Naive B cell (primary cell): ENCODE measurements around the gene PDE9A. TPM values are rescaled to one million over a fixed set of nuclear protein-coding genes. Genes with fewer than 3 reads are reported as not detected.

Experiments
- ATAC-seq, 2 donors: fragments of 150-1000 bp; cut with Tn5 transposase; 2 replicates each; pipeline ENCODE4 v1.10.0; 2021; ENCODE audit warnings: low read depth in 2 of 2, mild to moderate bottlenecking in 2 of 2, moderate library complexity in 2 of 2
- DNase-seq: peaks from one replicate; pipeline ENCODE4 v3.0.0; 2022
- H3K27ac Mint-ChIP-seq, 6 donors: one replicate each; pipeline ENCODE4 v1.8.0; 2020 to 2022; ENCODE audit warnings: mild to moderate bottlenecking in 6 of 6, mixed read lengths in 6 of 6, moderate library complexity in 5 of 6, inconsistent platforms in 2 of 6
- H3K27me3 Mint-ChIP-seq, 3 donors: one replicate each; pipeline ENCODE4 v1.8.0; 2021 to 2022; ENCODE audit warnings: mixed read lengths in 3 of 3, mild to moderate bottlenecking in 1 of 3
- H3K36me3 Mint-ChIP-seq, 2 donors: one replicate each; pipeline ENCODE4 v1.8.0; 2020 to 2022; ENCODE audit warnings: mixed read lengths in 2 of 2, inconsistent platforms in 1 of 2, mild to moderate bottlenecking in 1 of 2
- H3K4me1 Mint-ChIP-seq, 3 donors: one replicate each; pipeline ENCODE4 v1.8.0; 2020 to 2022; ENCODE audit warnings: mixed read lengths in 3 of 3, inconsistent platforms in 1 of 3, mild to moderate bottlenecking in 1 of 3, moderate library complexity in 1 of 3
- H3K4me3 Mint-ChIP-seq, 8 donors: one replicate each; pipeline ENCODE4 v1.8.0; 2020 to 2022; ENCODE audit warnings: mild to moderate bottlenecking in 8 of 8, mixed read lengths in 8 of 8, moderate library complexity in 8 of 8, inconsistent platforms in 2 of 8
- H3K9me3 Mint-ChIP-seq, 7 donors: one replicate each; pipeline ENCODE4 v1.8.0; 2020 to 2022; ENCODE audit warnings: mixed read lengths in 7 of 7, mild to moderate bottlenecking in 5 of 7, inconsistent platforms in 2 of 7, moderate library complexity in 1 of 7
- polyA plus RNA-seq, 6 donors: library from polyadenylated mRNA; unstranded; fragments of 300-500 nt; fragmentation: Illumina TruSeq; gene quantifications; one replicate each; pipeline ENCODE4 v1.2.3, GENCODE V29; 2021; ENCODE audit warnings: low read depth in 6 of 6

Gene PDE9A
- polyA plus RNA-seq, 6 donors from 2014 or later, result 0.26 to 1.5 (median 0.79) TPM; not detected in 1

DNA sequence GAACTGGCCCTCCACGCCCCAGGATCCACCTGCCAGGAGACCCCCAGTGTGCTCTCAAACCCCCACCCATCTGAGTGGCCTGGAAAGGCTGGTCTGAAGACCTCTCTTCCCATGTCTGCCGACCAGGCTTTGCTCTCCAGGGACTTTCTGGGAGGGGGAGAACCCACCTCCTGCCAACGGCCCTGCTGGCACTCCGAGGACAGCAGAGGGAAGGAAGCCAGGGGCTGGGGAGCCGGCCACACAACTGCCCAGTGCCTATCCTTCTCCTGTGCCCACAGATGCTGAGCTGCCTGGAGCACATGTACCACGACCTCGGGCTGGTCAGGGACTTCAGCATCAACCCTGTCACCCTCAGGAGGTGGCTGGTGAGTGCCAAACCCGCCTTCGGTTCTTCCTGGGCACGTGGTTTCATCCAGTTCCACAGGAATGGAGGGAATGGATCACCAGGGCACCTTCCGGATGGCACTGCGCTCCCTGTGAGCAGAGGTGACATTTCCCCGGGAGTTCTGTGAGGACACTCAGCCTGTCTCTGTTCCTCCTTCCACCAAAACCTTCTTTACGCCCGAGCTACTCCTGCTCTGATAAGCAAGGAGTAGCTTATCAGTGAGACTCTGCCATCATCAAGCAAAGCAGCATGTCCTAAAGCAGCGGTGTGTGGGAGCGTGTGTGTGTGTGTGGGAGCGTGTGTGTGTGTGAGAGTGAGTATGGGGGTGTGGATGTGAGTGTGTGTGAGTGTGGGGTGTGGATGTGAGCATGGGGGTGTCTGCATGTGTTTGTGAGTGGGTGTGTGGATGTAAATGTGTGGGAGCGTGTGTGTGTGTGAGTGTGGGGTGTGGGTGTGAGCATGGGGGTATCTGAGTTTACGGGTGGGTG lies 105.5 kb downstream of the PDE9A start:
- Mint-ChIP-seq H3K27me3 (no peaks in the 10 kb centered on the region), H3K27ac (peak overlapping the region in 1 of 6 donors; percentile 40), H3K4me3 (no peak overlapping the region), H3K36me3 (no peaks in the 10 kb centered on the region), H3K9me3 (no peaks in the 10 kb centered on the region), H3K4me1 (peaks cover 0 to 4% (median 0%) of the 10 kb centered on the region in 3 donors)
- ATAC-seq, result no peak
- no peak for DNase-seq

DNA sequence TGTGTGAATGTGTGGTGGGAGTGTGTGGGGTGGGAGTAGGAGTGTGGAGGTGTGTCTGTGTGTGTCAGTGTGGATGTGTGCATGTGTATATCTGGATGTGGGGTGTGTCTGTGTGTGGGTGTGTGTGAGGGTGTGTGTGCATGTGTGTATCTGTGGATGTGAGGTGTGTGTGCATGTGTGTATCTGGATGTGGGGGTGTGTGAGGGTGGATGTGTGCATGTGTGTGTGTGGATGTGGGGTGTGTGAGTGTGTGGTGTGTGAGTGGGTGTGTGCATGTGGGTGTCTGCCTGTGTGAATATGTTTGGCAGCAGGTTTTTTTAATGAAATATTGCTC lies 106.1 kb downstream of the PDE9A start:
- peak overlapping the region in 2 of 6 donors; percentile 33 to 40 for H3K27ac Mint-ChIP-seq
- H3K4me1 Mint-ChIP-seq, result peaks cover 0 to 4% (median 2%) of the 10 kb centered on the region in 3 donors
- H3K36me3 Mint-ChIP-seq, result no peaks in the 10 kb centered on the region
- H3K9me3 Mint-ChIP-seq, result no peaks in the 10 kb centered on the region
- DNase-seq (no peak), ATAC-seq (no peak)
- H3K4me3 Mint-ChIP-seq, result no peak overlapping the region
- no peaks in the 10 kb centered on the region for H3K27me3 Mint-ChIP-seq

DNA sequence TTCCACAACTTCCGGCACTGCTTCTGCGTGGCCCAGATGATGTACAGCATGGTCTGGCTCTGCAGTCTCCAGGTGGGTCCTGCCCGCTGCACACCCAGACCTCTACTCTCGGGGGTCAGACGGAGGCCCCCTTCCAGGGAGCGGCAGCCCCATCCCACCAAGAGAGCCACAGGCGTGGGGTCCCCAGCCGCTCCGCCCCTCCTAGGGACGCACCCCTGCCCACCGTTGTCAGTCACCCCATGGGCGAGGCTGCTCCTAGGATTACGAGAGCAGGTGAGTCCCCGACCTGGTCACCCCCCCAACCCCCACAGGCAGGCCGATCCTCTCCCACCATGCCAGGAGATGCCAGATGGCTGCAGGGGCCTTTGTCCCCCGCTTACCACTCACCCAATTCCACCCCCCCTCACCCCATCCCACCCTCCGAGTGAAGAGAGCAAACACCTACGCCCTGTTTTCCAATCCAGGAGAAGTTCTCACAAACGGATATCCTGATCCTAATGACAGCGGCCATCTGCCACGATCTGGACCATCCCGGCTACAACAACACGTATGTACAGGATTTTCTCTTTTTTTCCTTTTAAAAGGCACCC lies 107.0 kb downstream of the PDE9A start:
- Mint-ChIP-seq H3K27ac (no peak overlapping the region), H3K4me3 (no peak overlapping the region), H3K36me3 (no peaks in the 10 kb centered on the region), H3K27me3 (no peaks in the 10 kb centered on the region), H3K9me3 (no peaks in the 10 kb centered on the region), H3K4me1 (peaks cover 0 to 4% (median 2%) of the 10 kb centered on the region in 3 donors)
- ATAC-seq (no peak), DNase-seq (no peak)

DNA sequence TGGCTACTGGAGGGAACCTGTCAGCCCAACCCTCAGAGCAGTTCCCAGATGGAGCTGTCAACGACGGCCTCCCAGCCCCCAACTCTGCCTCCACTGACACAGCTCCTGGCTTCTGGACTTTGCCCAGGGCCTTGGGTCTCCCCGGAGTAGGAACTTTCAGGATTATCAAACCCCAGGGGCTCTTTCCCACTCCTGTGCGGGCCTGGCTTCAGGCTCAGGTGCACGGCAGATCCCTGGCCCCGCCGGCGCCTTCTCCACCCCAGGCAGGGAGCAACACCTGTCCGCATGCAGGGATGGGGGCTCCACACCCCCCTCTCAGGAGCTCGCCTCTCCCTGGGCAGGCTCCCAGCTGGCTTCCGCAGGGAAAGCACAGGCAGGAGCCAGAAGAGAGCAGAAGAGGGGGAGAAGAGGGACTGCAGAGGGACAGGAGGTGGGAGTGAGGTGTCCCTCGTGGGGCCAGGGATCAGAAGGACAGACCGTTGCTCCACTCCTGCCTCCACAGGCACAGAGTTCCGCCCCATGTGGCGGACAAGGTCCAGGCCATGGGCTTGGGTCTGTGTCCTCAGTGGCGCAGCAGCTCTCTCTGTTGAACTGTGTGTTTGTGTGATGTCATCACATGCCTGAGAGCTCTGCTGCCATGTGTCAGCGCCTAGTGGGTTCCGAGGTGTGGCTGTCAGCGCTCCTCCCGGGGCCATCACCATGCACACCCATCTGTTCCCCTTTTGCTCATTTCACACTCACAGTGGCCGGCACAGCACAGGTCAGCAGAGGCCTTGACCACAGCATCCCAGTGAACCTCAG lies 107.7 kb downstream of the PDE9A start:
- DNase-seq (no peak), ATAC-seq (no peak)
- Mint-ChIP-seq H3K4me1 (peaks cover 0 to 4% (median 2%) of the 10 kb centered on the region in 3 donors), H3K27ac (peak overlapping the region in 1 of 6 donors; percentile 81), H3K27me3 (no peaks in the 10 kb centered on the region), H3K36me3 (no peaks in the 10 kb centered on the region), H3K4me3 (no peak overlapping the region), H3K9me3 (no peaks in the 10 kb centered on the region)

DNA sequence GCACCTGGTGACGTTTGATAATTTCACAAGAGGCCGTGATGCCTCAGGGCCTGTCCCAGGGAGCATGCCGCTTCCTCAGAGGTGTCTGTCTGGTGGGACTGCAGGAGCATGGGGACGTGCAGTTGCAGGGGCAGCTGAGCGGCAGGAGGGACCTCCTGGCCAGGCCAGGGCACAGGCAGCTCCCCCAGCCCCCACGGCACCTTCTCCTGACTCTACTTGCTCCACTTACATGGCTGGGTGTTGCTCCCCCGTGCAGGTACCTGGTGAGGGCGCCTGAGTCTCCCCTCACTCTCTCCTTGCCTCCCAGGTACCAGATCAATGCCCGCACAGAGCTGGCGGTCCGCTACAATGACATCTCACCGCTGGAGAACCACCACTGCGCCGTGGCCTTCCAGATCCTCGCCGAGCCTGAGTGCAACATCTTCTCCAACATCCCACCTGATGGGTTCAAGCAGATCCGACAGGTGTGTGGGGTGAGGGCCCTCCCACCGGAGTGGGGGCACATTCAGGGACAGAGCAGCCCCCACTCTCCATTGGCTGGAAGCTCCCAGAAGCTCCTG lies 108.4 kb downstream of the PDE9A start:
- Mint-ChIP-seq H3K9me3 (no peaks in the 10 kb centered on the region), H3K27ac (peak overlapping the region in 1 of 6 donors; percentile 81), H3K36me3 (no peaks in the 10 kb centered on the region), H3K4me3 (peak overlapping the region in 1 of 8 donors; percentile 29), H3K4me1 (peaks cover 0 to 4% (median 2%) of the 10 kb centered on the region in 3 donors), H3K27me3 (no peaks in the 10 kb centered on the region)
- ATAC-seq (no peak), DNase-seq (no peak)

DNA sequence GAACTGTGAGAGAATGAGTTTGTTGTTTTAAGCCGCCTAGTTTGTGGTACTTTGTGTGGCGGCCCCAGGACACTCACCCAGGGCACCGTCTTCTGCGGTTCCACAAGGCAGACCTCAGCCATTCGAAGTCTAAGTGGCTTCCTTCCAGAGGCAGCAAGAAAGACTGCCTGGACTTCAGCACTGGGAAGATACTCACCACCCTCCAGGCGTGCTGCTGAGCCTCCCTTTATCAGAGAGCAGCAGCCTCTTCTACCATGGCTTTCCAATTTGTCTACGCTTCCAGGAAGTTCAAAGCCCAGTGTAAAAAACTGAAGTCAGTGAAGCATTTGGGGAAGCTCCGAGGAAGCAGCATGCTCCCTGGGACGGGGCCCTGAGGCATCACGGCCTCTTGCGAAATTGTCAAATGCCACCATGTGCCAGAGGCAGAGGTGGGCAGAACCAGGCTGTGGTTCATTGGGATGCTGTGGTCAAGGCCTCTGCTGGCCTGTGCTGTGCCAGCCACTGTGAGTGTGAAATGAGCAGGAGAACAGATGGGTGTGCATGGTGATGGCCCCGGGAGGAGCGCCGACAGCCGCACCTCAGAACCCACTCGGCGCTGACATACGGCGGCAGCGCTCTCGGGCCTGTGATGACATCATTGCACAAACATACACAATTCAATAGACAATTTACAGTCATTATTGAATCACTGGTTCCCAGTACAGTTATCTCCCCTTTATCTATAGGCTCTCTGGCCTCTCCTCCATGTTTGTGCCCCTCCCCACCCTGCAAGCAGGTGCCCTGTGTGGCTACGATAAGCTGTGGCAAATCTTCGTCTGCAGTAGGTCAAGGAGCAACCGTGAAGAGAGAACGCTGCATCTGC lies 110.4 kb downstream of the PDE9A start:
- Mint-ChIP-seq H3K4me1 (peaks cover 0 to 4% (median 2%) of the 10 kb centered on the region in 3 donors), H3K27ac (peak overlapping the region in 1 of 6 donors; percentile 42), H3K9me3 (no peaks in the 10 kb centered on the region), H3K27me3 (no peaks in the 10 kb centered on the region), H3K4me3 (peak overlapping the region in 1 of 8 donors; percentile 16), H3K36me3 (no peaks in the 10 kb centered on the region)
- ATAC-seq (no peak), DNase-seq (no peak)

DNA sequence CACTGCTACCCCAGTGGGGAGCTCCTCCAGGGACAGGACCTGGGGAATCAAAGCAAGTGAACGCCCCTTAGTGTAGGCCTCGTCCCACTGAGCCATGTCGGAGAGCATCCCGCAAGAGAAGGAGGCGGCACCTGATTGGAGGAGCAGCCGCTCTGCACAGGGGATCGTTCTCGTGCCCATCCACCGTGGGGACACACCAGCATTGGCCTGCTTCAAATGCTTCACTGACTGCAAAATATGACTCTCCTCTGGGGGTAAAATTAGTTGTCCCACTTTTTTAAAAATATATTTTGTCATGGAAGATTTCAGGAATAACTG lies 111.0 kb downstream of the PDE9A start:
- Mint-ChIP-seq H3K27ac (no peak overlapping the region), H3K4me3 (no peak overlapping the region), H3K4me1 (peaks cover 0 to 5% (median 2%) of the 10 kb centered on the region in 3 donors), H3K36me3 (no peaks in the 10 kb centered on the region), H3K9me3 (no peaks in the 10 kb centered on the region), H3K27me3 (no peaks in the 10 kb centered on the region)
- ATAC-seq, result no peak
- DNase-seq, result no peak

DNA sequence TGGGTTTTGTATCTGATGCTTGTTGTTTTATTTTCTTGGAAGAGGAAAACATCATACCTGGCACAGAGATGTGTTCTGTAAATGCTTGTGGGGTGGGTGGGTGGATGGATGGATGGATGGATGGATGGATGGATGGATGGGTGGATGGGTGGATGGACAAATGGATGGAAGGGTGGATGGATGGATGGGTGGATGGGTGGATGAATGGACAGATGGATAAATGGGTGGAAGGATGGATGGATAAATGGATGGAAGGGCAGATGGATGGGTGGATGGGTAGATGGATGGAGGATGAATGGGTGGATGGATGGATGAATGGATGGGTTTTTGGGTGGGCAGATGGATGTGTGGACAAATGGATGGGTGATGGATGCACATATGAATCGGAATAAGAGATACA lies 111.5 kb downstream of the PDE9A start:
- no peak overlapping the region for H3K4me3 Mint-ChIP-seq
- ATAC-seq, result no peak
- H3K4me1 Mint-ChIP-seq, result peaks cover 0 to 4% (median 2%) of the 10 kb centered on the region in 3 donors
- no peak overlapping the region for H3K27ac Mint-ChIP-seq
- H3K27me3 Mint-ChIP-seq, result no peaks in the 10 kb centered on the region
- DNase-seq, result no peak
- H3K36me3 Mint-ChIP-seq, result no peaks in the 10 kb centered on the region
- no peaks in the 10 kb centered on the region for H3K9me3 Mint-ChIP-seq

DNA sequence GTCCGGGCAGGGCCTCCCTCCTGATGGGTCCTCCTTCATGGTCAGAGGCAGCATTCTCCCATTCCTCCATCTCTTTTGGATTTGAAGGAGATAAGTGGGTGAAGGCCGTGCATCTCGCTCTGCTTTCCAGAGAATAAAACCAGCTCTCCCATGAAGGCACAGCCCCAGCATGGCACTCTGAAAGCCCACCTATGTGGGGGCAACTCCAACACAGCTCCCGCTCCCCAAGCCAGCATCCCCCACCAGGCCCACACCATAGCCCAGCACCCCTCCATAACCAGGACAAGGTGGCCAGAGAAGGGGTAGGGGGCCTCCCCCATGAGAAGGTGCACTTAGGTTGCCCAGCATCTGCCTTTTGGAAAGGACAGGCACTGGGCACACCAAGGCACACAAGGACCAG lies 112.2 kb downstream of the PDE9A start:
- ATAC-seq (no peak), DNase-seq (no peak)
- H3K27me3 Mint-ChIP-seq, result no peaks in the 10 kb centered on the region
- H3K9me3 Mint-ChIP-seq, result no peaks in the 10 kb centered on the region
- no peak overlapping the region for H3K4me3 Mint-ChIP-seq
- H3K27ac Mint-ChIP-seq, result no peak overlapping the region
- H3K36me3 Mint-ChIP-seq, result no peaks in the 10 kb centered on the region
- peaks cover 0 to 4% (median 2%) of the 10 kb centered on the region in 3 donors for H3K4me1 Mint-ChIP-seq

DNA sequence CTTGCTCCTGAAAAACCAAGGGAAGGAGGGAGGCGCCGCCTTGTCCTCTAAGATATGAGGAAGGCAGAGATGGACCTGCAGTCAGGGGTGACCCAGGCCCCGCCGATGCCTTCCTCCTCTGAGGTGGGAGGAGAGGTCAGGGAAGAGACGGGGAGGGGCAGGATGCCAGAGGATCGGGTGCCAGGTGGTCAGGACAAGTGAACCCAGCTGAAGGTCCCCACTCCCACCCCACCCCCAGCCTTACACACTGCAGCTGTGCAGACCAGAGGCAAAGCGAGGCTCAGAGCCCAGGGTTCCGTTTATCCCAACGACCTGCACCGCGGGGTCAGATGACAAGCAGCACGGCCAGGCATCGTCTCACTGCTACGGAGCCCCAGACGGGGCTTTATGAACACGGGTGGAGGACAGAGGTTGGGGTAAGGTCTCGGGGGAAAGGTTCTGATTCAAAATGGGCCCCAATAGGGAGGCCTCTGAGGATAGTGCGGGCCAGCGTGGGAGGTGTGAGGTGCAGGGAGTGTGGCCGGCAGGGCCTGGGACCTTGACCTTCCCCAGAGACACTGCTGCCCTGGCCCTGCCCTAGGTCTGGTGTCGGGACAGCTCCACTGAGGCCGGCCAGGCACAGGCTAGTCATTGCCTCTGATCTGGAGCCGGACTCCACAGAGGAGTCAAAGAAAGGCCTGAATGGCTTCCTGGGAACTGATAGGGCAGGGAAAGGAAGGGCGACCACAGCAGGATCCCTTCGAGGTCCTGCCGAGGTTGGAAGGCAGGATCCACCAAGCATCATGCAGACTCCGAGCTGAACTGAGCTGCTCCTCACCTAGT lies 113.5 kb downstream of the PDE9A start:
- Mint-ChIP-seq H3K4me3 (no peak overlapping the region), H3K27ac (peak overlapping the region in 2 of 6 donors; percentile 21 to 51), H3K27me3 (no peaks in the 10 kb centered on the region), H3K9me3 (no peaks in the 10 kb centered on the region), H3K36me3 (no peaks in the 10 kb centered on the region), H3K4me1 (peaks cover 0 to 4% (median 2%) of the 10 kb centered on the region in 3 donors)
- DNase-seq (no peak), ATAC-seq (no peak)

DNA sequence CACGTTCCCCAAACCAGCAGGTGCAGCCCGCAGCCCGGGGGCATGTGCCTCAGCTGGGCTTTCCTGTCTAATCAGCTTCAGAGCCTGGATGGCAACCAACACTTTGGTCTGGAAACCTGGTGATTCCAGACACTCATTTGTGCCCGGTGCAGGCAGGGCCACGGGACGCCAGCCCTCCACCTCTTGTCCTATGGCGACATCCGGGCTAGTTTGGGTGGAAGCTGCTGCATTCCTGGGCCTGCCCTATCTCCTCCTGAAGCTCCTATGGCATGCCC lies 114.1 kb downstream of the PDE9A start:
- Mint-ChIP-seq H3K36me3 (no peaks in the 10 kb centered on the region), H3K9me3 (peaks cover 0 to 2% (median 0%) of the 10 kb centered on the region in 7 donors), H3K4me1 (peaks cover 0 to 4% (median 2%) of the 10 kb centered on the region in 3 donors), H3K4me3 (no peak overlapping the region), H3K27ac (no peak overlapping the region), H3K27me3 (no peaks in the 10 kb centered on the region)
- DNase-seq (no peak), ATAC-seq (no peak)

DNA sequence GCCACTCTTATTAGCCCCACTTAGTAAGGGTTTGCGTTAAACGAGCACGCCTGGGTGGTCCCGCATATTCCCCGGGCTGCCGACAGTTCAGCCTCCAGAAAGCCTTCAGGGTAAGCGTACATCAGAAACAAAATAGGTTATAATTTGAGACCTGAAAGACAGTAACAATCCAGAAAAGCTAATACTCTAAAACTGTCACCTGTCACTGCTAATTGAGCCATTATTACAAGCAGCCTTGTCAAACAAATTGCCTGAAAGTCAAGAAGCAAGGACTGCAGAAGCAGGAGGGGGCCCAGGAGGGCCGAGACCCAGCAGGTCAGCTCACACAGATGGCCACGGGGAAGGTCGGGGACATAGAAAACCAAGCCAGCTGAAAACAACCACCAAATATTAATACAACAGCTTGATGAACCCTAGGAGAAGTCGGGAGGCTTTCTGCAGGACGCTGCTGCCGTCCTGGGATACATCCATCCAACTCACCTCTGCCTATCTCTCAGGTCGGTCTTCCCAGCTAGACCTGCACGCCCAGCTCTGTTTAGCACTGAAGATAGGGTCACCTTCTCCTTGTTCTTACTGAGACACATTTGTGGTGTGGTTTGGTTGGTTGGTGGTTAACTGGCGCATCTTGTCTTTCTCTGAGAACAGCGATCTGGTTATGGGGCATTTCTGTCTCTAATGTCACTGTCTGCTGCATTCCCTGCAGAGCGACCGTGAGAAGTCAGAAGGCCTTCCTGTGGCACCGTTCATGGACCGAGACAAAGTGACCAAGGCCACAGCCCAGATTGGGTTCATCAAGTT lies 115.1 kb downstream of the PDE9A start:
- Mint-ChIP-seq H3K27ac (peak overlapping the region in 1 of 6 donors; percentile 71), H3K36me3 (no peaks in the 10 kb centered on the region), H3K9me3 (peaks cover 0 to 2% (median 0%) of the 10 kb centered on the region in 7 donors), H3K4me1 (peaks cover 0 to 4% (median 2%) of the 10 kb centered on the region in 3 donors), H3K4me3 (no peak overlapping the region), H3K27me3 (no peaks in the 10 kb centered on the region)
- no peak for ATAC-seq
- no peak for DNase-seq
